Myocyte (in vitro differentiated cells): ENCODE measurements around the gene ADGRD2. TPM values are rescaled to one million over a fixed set of nuclear protein-coding genes. Genes with fewer than 3 reads are reported as not detected.

Source experiments
- DNase-seq: peaks from one replicate; pipeline ENCODE4 v3.0.0-alpha.2; 2012; ENCODE audit warnings: low read depth
- total RNA-seq: library from RNA; depleted of rRNA; stranded (reverse); fragments of >200 nt; gene quantifications from 2 replicates; pipeline ENCODE4 v1.2.3, GENCODE V29; 2014

Gene ADGRD2
- total RNA-seq, 1 donor from 2014 or later: not detected

DNA sequence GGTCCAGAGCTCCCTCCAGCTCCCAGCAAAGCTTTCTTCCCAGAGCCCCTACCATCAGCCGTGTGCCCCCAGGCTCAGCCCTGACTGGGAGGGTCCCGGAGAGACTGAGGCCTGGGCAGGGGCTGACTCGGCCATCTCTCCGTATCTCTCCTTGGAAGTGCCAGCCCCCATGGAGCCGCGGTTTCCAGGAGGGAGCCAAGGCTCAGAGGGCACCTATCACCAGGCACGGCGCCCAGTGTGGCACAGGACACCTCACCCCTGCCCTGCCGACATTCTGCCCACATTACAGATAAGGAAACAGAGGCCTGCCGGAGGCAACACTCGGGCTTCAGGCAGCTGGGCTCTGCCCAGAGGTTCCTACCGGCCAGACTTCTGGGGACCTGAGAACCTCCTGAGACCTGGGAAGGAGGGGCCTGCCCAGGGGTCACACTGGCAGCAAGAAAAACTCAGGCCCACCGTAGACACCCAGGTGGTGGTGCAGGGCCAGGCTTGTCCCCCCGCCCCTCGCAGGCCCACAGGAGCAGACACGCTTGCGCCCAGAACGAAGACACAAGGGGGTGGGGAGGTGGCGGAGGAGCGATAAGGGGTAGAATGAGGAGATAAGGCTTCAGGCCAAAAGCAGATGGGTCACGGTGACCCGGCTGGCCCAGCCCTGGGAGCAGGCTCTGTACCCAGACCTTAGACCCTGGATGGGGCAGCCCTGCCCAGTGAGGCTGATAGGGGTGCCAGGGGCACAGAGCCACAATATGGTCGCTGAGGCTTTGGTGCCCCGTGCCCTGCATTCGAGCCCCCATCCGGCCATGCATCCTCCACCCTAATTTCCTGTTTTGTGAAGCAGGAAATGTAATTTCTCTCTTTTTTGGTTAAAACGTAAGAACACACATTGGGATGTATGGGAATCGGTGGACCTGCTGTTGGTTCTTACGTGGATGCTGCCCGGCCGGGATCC lies 45.1 kb downstream of the ADGRD2 start:
- DNase-seq: no peak

DNA sequence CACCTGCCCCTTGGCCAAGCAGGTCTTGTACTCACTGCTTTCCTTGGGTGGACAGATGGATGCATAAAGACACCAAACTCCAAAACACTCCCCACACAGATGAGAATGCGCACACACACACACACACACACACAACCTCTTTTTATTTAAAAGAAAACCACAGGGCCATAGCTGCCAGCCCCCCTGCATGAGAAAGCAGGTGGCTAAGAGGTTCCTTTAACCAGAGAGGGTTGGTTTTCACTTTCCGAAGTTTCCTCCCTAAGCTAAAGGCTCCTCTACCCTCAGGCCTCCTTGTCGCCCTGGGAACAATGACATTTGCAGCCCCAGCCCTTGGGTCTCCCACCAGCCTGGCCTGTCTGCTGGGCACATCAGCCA lies 45.8 kb downstream of the ADGRD2 start:
- DNase-seq: no peak

DNA sequence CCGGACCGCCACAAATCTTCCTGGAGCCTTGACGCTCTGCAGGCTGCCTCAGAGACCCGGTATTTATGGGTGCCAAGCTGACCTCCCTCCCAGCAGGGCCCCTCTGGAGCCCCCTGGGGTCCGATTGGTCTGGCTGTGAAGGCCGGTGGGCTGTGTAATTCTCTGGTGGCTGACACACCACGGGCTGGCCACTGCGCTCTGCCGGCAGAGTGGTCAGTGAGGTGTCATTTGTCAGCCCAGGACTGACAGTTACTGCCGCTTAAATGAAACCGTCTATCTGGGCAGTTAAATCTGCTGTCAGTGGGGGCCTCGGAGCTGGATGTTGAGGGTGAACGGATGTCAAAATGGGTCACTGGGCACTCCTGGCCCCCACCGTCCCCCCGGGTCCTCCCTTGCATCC lies 46.2 kb downstream of the ADGRD2 start:
- DNase-seq: no peak

- DNase-seq: no peak
Measured at GRCh38 chr9:124497441-124497840, 47.2 kb downstream of the ADGRD2 start.

GRCh38 chr9:124498040-124498439 lies 47.8 kb downstream of the ADGRD2 start:
- DNase-seq: no peak

DNA sequence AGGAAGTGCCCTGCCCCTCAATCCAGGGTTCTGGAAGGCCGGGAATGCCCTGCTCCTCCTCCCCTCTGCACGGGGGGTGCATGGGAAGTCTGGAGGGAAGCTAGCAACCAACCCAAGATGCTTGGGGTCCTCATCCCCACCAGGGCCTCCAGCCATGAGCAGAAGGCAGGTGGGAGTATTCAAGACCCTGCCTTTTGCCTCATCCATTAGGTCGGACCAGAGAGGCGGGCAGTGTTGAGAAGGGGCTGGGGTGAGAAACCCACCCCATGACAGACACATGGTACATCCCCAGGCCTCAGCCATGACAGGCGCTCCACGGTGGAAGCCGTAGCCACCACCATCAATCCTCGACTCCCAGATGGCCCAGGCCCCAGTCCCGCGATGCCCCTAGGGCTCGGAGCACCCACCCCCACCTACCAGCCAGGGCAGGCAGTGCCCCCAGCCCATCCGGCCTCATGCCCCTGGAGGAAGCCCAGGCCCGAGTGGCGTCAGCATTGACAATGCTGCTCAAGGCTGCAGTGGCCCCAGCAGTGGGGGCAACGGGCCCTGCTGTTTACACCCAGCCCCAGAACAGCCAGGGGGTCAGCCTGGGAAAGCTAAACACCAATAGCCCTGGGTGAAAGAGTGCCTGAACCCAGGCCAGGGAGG lies 48.4 kb downstream of the ADGRD2 start:
- no peak for DNase-seq

DNA sequence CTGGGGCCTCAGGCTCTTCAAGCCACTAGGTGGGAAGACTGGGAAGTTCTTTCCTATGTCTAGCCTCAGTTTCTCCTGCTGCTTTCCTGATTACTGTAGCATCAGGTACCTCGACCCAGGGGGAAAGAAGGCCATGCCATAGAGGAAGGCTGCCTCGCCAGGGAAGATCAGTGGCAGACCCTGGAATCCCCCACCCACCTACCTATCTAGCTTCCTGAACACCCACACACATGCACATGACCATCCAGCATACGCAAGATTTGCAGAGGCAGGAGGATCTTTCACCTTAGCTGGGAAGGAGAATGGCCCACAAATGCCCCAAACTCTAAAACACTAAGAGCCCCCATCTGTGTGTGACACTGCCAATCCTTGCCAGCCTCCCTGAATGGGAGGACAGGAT lies 49.0 kb downstream of the ADGRD2 start:
- DNase-seq: no peak

DNA sequence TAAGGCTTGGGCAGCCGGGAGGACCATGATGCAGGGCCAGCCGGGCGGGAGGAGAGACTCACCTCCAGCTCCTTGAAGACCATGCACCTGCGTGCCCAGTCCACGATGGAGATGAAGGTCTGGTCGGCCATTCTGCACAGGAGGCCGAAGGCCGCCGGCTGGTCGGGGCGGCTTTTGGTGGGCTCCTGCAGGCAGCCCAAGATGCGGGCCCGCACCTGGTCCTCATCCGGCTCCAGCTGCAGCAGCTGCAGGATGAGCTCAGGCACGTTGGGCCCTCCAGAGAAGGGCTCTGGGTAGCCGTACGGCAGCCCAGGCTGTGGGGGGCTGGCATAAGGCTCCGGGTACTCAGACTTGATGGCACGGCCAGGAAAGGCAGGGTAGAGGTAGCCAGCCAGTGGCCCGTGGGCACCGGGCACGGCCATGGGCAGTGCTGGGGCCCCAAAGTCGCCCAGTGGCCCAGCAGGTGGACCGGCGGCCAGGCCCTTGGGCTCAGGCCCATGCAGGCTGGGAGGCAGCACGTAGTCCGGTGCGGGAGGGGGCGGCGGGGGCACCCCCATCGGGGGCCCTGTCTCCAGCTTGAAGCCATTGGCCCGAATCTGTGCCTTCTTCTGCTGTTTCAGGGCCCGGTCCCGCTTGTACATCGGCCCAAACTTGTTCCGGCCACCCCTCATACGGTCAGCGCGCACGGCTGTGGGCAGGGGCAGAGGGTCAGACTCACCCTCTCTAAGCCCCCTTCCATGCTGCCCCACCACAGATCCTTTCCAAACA lies 50.0 kb downstream of the ADGRD2 start:
- DNase-seq: no peak

DNA sequence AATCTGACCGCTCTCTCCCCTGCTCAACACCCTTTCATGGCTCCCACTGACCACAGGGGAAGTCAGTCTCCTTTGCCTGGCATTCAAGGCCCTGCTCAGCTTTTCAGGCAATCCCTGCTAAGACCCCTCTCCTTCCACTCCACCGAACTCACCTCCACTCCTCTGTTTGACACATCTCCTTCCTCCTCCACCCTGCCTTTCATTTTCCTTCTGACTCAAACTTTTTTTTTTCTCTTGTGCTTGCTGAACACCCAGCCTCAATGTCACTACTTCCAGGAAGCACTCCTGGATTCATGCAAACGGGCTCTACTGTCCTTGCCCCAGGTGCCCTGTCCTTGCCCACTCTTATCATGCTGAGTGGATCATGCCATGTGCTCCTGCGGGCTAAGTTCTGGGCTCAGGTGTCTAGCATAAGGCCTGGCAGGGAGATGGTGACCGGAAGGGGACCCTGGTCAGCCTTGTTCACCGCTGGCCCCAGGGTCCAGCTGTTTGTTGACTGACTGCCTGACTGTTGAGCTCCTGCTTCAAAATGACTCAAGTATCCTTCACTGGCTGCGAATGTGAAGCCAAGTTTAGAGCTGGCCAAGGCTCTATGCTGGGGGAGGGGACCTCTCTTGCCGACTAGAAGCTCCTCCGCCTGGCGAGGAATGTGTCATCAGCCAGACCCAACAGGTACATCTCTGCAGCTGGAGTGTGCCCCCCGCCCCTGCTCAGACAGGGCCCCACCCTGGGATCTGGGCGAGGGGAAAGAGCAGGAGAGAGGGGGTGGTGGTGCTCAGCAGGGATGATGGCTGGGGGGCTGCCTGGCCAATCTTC lies 50.8 kb downstream of the ADGRD2 start:
- no peak for DNase-seq

- no peak for DNase-seq
Measured at GRCh38 chr9:124501771-124502320, 51.6 kb downstream of the ADGRD2 start.

GRCh38 chr9:124502711-124503702 lies 52.8 kb downstream of the ADGRD2 start:
- no peak for DNase-seq

DNA sequence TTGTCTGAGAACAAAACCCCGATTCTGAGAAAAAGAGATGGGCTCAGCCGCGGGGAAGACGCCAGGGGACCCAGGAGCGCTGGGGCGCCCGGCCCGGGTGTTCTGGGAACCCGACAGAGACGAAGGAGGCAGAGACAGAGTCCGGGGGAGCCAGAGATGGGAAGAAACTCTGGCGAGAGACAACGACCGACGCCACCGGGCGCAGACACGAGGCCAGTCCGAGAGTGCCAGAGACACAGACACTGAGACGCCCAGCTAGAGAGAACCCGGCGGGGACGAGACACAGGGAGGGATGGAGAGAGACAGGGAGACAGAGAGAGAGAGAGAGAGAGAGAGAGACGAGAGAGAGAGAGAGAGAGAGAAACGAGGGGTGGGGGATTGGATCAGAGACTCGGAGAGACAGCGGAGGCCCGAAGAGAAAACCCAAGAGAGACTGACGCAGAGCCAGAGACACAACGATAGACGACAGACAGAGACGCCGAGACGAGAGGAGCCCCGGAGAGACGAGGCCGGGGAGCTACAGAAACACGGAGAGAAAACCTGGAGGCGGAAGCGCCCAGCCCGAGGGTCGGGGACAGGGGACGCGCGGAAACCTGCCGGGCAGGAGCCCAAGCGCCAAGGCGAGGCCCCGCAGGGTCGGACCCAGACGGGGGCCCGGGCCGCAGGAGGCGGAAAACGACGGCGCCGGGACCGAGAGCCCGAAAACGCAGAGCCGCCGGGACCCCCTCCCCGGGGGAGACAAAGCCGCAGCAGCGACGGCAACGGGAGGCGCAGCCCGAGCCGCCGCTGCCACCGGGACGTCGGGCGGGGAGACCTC lies 53.7 kb downstream of the ADGRD2 start:
- DNase-seq: no peak

DNA sequence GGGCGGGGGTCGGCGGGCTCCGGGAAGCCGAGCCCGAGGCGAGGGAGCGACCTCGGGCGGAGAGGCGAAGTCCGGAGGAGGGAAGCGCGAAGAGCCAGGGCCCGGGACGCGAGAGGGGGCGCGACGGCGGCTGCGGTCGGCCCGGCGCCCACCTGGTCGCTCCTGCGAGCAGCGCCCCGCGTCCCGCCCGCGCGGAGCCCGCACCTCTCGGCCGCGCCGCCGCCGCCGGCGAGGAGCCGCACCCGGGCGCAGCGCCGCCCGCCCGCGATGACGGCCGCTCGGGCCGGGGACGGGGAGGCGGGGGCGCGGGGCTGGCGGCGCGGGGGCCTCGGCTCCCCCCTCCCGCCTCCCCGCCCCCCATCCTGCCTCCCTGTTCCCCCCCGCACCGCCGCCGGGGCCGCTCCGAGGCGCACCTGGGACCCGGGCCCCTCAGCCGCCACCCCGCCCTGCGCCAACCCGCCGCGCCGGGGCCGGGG lies 54.3 kb downstream of the ADGRD2 start:
- no peak for DNase-seq

DNA sequence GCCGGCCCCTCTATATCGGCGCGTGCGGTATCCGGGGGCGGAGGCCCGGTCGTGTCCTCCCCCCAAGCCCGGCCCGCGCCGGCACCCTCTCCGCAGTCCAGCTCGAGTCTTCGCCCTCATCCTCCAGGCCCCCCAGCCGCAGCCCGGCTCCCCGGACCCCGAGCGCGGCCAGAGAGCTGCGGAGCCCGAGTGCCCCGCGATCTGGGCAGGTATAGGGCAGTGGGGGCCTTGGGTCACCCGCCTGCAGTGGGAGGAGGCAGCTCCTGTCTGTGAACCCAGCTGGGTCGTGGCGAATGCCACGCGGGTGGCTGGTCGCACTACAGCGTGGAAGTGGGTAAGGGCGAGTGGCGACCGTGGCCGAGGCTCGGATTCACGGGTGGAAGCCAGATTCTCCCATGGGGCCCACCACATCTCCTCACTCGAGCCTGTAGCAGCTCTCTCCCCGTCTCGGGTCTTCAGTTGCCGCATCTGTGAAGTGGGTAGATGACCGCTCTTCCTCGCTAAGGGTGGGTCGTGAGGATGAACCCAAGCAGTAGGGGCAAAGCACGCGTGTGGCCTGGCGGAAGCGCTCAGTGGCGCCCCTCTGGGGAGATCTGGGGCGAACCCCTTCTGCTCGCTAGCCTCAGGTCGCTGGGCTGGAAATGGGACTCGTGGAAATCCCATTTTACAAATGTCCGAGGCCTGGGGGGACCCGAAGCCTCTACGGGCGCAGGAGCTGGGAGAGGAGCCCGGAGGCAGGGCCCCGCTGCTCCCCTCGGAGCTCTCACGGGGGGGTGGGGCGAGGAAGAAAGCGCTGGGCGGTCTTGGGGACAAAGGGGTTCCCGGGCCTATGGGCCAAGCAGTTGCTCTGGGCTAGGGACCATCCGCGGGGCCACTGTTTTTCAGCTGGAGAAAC lies 55.0 kb downstream of the ADGRD2 start:
- no peak for DNase-seq

- DNase-seq: no peak
Measured at GRCh38 chr9:124505901-124506346, 55.7 kb downstream of the ADGRD2 start.

GRCh38 chr9:124506433-124506832 lies 56.2 kb downstream of the ADGRD2 start:
- no peak for DNase-seq
